ENCODE measurements around the gene DECR2. TPM values are rescaled to one million over a fixed set of nuclear protein-coding genes. Genes with fewer than 3 reads are reported as not detected.

Gene DECR2
- total RNA-seq, 1 experiment from 2014 or later: 17.1 TPM

DNA sequence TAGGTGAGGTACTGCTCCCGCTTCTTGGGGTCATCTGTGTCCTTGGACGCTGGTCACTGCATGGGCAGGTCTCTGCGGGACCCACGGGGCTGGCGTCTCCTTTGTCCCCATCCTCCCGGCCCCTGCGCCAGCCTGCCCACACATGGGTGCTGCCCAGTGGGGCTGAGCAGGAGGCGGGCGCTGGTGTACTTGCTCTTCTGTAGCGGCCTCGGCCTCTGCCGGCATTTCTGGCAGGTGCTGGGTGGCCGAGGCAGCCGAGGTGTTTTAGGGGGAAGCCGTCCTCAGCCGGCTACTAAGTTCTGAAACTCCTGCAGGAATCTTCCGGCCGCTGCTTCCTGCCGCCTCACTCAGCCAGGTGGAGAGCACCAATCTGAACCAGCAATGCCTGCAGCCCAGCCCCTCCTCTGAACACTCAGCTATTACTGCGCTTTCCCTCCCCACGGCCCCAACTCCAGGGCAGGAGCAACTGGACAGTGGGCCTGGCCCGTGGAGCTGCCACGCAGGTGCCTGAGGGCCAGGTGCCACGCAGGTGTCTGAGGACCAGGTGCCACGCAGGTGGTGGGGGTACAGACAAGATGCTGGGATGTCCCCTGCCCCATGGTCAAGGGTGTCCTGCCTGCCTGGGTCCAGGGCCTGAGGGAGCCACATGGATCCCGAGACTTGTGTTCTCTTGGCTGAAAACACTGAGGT is 10.0 kb downstream of the DECR2 start:
- Histone ChIP-seq H3K9ac (ENCODE audit: low read length) (no peak overlapping the region), H3K27ac (ENCODE audit: low read depth, low read length) (no peak overlapping the region), H3K9me3 (ENCODE audit: control insufficient read depth in 1 of 2, insufficient read depth in 1 of 2, low read depth in 1 of 2, low read length in 2 of 2) (no peaks in the 10 kb centered on the region), H3K79me2 (ENCODE audit: insufficient read depth, low read length) (no peaks in the 10 kb centered on the region), H3K27me3 (ENCODE audit: insufficient read depth, low read length) (no peaks in the 10 kb centered on the region), H3K4me1 (ENCODE audit: control insufficient read depth in 1 of 2, insufficient read depth in 2 of 2, low read length in 2 of 2) (no peaks in the 10 kb centered on the region), H4K20me1 (ENCODE audit: insufficient read depth) (no peaks in the 10 kb centered on the region), H3K4me2 (ENCODE audit: low read length) (no peak overlapping the region), H3K4me3 (replicated peaks in 1 of 2; ENCODE audit: low read depth in 1 of 2, low read length in 2 of 2) (no peak overlapping the region), H3K36me3 (ENCODE audit: control insufficient read depth in 1 of 2, insufficient read depth in 2 of 2, low read length in 2 of 2) (no peaks in the 10 kb centered on the region), H2AFZ (ENCODE audit: low read depth, low read length, poor library complexity, severe bottlenecking) (no peak overlapping the region), H3K9me2 (ENCODE audit: insufficient read depth) (no peaks in the 10 kb centered on the region)
- ATAC-seq (no peak), DNase-seq (ENCODE audit: low read depth, low spot score) (no peak)
- TF ChIP-seq, protein P1, sequence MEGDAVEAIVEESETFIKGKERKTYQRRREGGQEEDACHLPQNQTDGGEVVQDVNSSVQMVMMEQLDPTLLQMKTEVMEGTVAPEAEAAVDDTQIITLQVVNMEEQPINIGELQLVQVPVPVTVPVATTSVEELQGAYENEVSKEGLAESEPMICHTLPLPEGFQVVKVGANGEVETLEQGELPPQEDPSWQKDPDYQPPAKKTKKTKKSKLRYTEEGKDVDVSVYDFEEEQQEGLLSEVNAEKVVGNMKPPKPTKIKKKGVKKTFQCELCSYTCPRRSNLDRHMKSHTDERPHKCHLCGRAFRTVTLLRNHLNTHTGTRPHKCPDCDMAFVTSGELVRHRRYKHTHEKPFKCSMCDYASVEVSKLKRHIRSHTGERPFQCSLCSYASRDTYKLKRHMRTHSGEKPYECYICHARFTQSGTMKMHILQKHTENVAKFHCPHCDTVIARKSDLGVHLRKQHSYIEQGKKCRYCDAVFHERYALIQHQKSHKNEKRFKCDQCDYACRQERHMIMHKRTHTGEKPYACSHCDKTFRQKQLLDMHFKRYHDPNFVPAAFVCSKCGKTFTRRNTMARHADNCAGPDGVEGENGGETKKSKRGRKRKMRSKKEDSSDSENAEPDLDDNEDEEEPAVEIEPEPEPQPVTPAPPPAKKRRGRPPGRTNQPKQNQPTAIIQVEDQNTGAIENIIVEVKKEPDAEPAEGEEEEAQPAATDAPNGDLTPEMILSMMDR (IDR thresholded peaks at IDR 0.05 in 2 of 3, conservative IDR thresholded peaks at IDR 0.05 in 1 of 3; ENCODE audit: borderline replicate concordance in 1 of 3, insufficient read depth in 1 of 3, low read depth in 2 of 3, low read length in 2 of 3): no peak
- TF ChIP-seq ZFX (IDR thresholded peaks at IDR 0.05): no peak
- no peak for TF ChIP-seq CBX3 (IDR thresholded peaks at IDR 0.05; ENCODE audit: low read depth)
- TF ChIP-seq SP1 (IDR thresholded peaks at IDR 0.05; ENCODE audit: low read depth): no peak
- no peak for TF ChIP-seq SRF (IDR thresholded peaks at IDR 0.05; ENCODE audit: low read depth)
- TF ChIP-seq RAD21 (IDR thresholded peaks at IDR 0.05; ENCODE audit: low read depth): no peak
- no peak for TF ChIP-seq SIN3A (IDR thresholded peaks at IDR 0.05; ENCODE audit: low read depth)
- no peak for TF ChIP-seq EGR1 (IDR thresholded peaks at IDR 0.05; ENCODE audit: low read depth)
- no peak for TF ChIP-seq ZNF274 (IDR thresholded peaks at IDR 0.05; ENCODE audit: low read depth, low read length)
- no peak for TF ChIP-seq ELF1 (IDR thresholded peaks at IDR 0.05; ENCODE audit: borderline replicate concordance, low read depth)
- no peak for TF ChIP-seq TCF7L2 (IDR thresholded peaks at IDR 0.05; ENCODE audit: borderline replicate concordance, extremely low read depth, insufficient read depth, insufficient read length)
- TF ChIP-seq, protein P2, sequence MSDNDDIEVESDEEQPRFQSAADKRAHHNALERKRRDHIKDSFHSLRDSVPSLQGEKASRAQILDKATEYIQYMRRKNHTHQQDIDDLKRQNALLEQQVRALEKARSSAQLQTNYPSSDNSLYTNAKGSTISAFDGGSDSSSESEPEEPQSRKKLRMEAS (IDR thresholded peaks at IDR 0.05): no peak
- BruUV-seq (replicated peaks): no TSS peak
- CTCF ChIA-PET: no interaction called here
- POLR2A ChIA-PET: no interaction called here
- intact Hi-C loops (cut with micrococcal nuclease): no loop called here
- RAD21 ChIA-PET (ENCODE audit: low non-redundant PET in 1 of 2, low total read pairs in 2 of 2, uncharacterized antibody in 2 of 2, unreplicated experiment in 2 of 2): no interaction called here
